Thymus (tissue), 11 donors: ENCODE data around the gene PSAPL1. TPM values are rescaled to one million over a fixed set of nuclear protein-coding genes. Genes with fewer than 3 reads are reported as not detected.

ENCODE experiments used
- DNase-seq, 9 donors: peaks; one replicate each; pipeline ENCODE4 v3.0.0-alpha.2; 2013; ENCODE audit warnings: low spot score in 9 of 9, low read depth in 6 of 9, missing footprints in 1 of 9
- H3K27ac ChIP-seq, 2 donors: one replicate each; pipeline ENCODE4 v1.5.1; 2013; ENCODE audit warnings: control low read depth in 1 of 2, low read depth in 1 of 2, low read length in 1 of 2, mild to moderate bottlenecking in 1 of 2, moderate library complexity in 1 of 2
- H3K27me3 ChIP-seq, 2 donors: one replicate each; pipeline ENCODE4 v1.5.1; 2013; ENCODE audit warnings: low read length in 1 of 2; ENCODE audit not compliant: control insufficient read depth in 2 of 2, insufficient read depth in 1 of 2
- H3K36me3 ChIP-seq, 2 donors: one replicate each; pipeline ENCODE4 v1.5.1; 2013; ENCODE audit warnings: low read length in 1 of 2, mild to moderate bottlenecking in 1 of 2, moderate library complexity in 1 of 2; ENCODE audit not compliant: control insufficient read depth in 2 of 2, insufficient read depth in 2 of 2
- H3K4me1 ChIP-seq, 2 donors: one replicate each; pipeline ENCODE4 v1.5.1; 2013; ENCODE audit warnings: low read length in 2 of 2; ENCODE audit not compliant: control insufficient read depth in 2 of 2, insufficient read depth in 2 of 2
- H3K4me3 ChIP-seq, 2 donors: one replicate each; pipeline ENCODE4 v1.5.1; 2013; ENCODE audit warnings: low read length in 2 of 2, control low read depth in 1 of 2, mild to moderate bottlenecking in 1 of 2
- H3K9me3 ChIP-seq, 2 donors: one replicate each; pipeline ENCODE4 v1.5.1; 2013; ENCODE audit warnings: low read length in 1 of 2, mild to moderate bottlenecking in 1 of 2; ENCODE audit not compliant: control insufficient read depth in 2 of 2, insufficient read depth in 1 of 2
- WGBS: extraction: QIAGEN DNeasy Blood & Tissue Kit; methylation state at CpG from one replicate; pipeline ENCODE4 v1.1.7; 2013; 5-methylcytosine and 5-hydroxymethylcytosine counted together
- polyA plus RNA-seq: library from polyadenylated mRNA; stranded (reverse); fragments of 200-250 nt; gene quantifications from one replicate; pipeline ENCODE4 v1.2.3, GENCODE V29; 2013
- total RNA-seq: library from RNA; stranded (reverse); fragments of 120-200 nt; gene quantifications from one replicate; pipeline ENCODE4 v1.2.4, GENCODE V29; 2013
- donor health status: healthy.

The PSAPL1 gene
- total and polyA plus RNA-seq, 2 donors = 0.09 to 0.64 TPM

DNA sequence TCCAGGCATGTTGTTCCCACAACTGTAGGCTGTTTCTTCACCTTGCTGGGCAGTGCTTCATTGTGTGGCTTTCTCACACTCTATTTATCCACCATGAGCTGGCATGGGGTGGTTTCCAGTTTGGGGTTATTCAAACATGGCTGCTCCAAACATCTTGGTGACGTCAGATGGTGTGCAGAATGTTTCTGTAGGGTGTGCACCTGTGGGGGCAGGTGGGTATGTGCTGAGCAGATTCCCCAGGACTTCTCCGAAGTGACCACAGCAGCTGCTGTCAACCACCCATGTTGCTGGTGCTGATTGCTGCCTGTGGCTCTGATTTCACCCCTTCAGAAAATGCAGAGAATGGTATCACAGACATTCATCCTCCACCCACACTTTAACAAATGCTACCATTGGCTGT is 5.0 kb upstream of the PSAPL1 start:
- DNase-seq = no peak
- no peak overlapping the region for H3K27ac ChIP-seq
- WGBS = 89% methylated on average over 2 of the region's 2 CpGs
- no peaks in the 10 kb centered on the region for H3K27me3 ChIP-seq
- H3K4me3 ChIP-seq = no peak overlapping the region
- no peaks in the 10 kb centered on the region for H3K4me1 ChIP-seq
- no peaks in the 10 kb centered on the region for H3K9me3 ChIP-seq
- no peaks in the 10 kb centered on the region for H3K36me3 ChIP-seq

DNA sequence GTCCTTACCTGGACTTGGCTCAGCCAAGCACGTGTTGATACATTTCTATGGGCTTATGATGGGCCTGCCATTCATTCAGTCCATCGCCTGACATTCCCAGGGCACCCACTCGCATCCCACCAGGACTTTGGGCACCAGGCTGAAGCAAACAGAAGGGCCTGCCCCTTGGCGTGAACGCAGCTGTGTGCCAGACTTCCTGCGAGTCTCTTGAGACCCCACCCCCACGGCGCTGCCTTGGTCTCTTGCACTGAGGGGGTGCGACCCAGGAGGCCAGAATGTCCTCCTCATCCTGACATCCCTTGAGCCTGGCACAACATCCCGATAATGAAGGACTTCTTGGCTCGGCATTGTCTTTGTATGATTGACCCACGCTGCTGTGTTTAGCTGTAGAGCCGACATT is 1.5 kb upstream of the PSAPL1 start:
- Histone ChIP-seq H3K4me1 (no peaks in the 10 kb centered on the region), H3K27me3 (no peaks in the 10 kb centered on the region), H3K4me3 (no peak overlapping the region), H3K9me3 (no peaks in the 10 kb centered on the region), H3K27ac (no peak overlapping the region), H3K36me3 (no peaks in the 10 kb centered on the region)
- DNase-seq = no peak
- WGBS = 87% methylated on average over 13 of the region's 13 CpGs

DNA sequence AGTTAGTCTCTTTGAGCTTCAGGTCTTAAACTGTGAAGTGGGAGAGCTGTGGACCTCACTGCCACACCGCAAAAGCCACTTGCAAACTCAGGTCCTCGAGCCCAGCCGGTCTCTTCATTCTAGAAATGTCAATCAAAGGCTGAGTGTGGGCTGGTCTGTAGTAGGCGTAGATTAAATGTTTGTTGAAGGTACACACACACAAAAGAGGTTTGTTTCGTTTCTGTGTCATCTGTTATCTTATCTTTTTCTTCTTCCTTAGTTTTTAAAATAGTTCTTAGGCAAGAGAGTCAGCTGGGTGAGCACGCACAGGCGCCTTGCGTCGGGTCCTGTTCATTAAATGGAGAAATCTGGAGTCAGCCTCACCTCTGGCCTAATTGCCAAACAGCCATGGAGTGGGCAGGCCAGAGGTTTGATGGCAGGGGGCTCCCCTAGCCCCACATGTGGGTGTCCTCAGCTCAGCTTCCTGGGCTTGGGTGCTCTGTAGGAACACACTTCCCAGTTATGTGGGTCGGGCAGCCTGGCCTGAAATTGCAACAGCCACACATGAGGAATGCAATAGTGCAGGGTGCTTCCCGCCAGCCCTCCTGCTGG is 836 bp upstream of the PSAPL1 start:
- Histone ChIP-seq H3K4me1 (no peaks in the 10 kb centered on the region), H3K36me3 (no peaks in the 10 kb centered on the region), H3K4me3 (no peak overlapping the region), H3K9me3 (no peaks in the 10 kb centered on the region), H3K27me3 (no peaks in the 10 kb centered on the region), H3K27ac (no peak overlapping the region)
- DNase-seq = no peak
- 82% methylated on average over 11 of the region's 11 CpGs for WGBS

DNA sequence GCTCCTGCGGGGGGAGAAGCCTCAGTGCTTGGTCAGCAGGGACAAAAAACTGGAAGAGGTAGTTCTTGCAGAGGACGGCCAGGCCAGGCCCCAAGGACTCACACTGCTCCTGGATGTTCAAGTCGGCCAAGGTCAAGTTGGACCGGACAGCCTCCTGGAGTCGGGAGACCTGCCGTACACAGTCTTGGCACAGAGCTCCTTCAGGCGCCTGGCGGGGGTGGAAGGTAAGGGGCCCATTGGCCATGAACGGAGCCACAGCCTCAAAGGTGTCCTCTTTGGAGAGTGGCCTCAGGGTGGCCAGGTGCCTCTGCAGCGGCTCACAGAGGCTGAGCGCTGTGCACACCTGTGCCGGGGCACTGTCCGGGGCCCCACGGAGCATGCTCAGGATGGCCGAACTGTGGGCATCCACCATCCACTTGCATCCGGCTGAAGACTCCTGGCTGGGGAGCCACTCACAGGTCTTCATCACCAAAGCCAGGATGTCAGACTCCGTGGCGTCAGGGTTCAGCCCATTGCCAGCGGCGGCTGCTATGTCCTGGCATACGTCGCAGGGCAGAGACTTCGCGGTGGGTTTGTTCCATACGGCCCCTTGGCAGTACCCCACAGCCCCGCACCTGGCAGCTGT is 477 bp downstream of the PSAPL1 start:
- WGBS = 90% methylated on average over 26 of the region's 26 CpGs
- DNase-seq = no peak
- no peaks in the 10 kb centered on the region for H3K27me3 ChIP-seq
- no peaks in the 10 kb centered on the region for H3K4me1 ChIP-seq
- H3K9me3 ChIP-seq = no peaks in the 10 kb centered on the region
- H3K36me3 ChIP-seq = no peaks in the 10 kb centered on the region
- no peak overlapping the region for H3K4me3 ChIP-seq
- no peak overlapping the region for H3K27ac ChIP-seq

DNA sequence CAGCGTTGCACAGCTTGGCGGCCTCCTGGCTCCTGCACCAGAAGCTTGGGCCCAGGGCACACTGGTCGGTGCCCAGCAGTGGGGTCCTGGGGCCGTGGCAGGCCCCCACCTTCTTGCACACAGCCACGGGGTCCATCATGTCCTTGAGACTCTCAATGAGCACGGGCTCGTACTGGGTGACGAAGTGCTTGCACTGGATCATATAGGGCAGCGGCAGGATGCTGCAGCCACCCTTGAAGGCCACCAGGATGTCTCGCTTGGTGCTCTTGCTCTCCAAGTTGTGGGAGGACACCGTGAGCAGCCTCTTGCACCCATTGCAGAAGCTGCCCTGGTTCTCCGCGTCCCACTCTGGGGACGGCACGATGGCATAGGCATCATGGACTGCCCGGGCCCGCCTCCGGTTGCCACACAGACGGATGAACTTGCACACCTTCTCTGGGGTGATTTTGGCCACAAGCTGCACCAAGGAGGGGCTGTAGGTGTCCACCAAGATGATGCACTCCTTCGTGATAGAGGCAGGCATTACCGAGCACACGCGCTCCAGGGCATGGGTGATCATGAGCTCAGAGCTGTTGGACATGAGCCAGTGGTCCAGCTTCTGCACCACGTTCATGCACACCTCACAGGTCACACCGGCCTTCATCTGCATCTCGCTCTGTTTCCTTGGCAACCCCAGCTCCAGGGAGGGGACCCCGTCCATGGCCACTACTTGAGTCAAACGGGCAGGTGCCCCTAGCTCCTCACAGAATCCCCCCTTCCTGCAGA is 1.2 kb downstream of the PSAPL1 start:
- Histone ChIP-seq H3K9me3 (no peaks in the 10 kb centered on the region), H3K36me3 (no peaks in the 10 kb centered on the region), H3K27me3 (no peaks in the 10 kb centered on the region), H3K4me1 (no peaks in the 10 kb centered on the region), H3K4me3 (no peak overlapping the region), H3K27ac (no peak overlapping the region)
- WGBS = 92% methylated on average over 28 of the region's 28 CpGs
- no peak for DNase-seq

DNA sequence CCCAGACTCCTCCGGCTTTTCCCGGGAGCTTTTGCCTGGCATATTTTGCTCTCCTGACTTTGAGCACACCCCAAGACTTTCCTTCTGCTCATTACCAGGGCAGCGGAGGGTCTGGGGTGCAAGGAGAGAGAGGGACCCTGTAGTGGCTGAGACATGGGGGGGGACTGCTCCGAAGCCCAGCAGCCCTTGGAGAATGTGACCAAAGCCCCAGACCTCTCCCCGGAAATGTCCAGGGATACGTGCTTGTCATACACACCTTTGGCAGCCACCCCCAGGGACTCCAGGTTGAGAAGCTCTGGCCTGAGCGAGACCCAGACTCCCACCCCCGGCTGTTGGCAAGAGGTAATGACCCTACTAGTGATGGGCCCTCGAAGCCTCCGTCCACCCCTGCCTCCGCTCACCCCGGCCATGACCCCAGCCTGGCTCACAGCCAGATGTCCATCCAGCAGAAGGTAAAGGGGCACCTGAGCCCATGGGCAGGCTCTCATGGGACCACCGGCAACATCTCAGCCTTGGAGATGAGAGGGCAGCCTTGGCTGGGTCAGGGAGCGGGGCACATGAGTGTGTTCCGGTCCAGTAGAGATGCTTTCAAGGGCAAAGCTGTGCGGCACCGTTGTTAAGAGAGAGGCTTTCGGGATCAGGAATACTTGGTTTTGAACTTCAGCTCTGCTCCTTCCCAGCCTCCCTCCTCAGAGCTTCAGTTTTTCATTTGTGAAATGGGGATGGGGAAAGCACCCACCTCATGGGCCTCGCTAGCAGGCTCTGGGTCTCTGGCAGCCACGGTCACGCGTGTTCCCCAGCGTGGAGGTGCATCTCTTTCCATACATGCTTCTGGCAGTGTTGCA is 2.0 kb downstream of the PSAPL1 start:
- Histone ChIP-seq H3K9me3 (no peaks in the 10 kb centered on the region), H3K27ac (no peak overlapping the region), H3K4me3 (no peak overlapping the region), H3K36me3 (no peaks in the 10 kb centered on the region), H3K4me1 (no peaks in the 10 kb centered on the region), H3K27me3 (no peaks in the 10 kb centered on the region)
- DNase-seq = no peak
- 94% methylated on average over 23 of the region's 23 CpGs for WGBS

DNA sequence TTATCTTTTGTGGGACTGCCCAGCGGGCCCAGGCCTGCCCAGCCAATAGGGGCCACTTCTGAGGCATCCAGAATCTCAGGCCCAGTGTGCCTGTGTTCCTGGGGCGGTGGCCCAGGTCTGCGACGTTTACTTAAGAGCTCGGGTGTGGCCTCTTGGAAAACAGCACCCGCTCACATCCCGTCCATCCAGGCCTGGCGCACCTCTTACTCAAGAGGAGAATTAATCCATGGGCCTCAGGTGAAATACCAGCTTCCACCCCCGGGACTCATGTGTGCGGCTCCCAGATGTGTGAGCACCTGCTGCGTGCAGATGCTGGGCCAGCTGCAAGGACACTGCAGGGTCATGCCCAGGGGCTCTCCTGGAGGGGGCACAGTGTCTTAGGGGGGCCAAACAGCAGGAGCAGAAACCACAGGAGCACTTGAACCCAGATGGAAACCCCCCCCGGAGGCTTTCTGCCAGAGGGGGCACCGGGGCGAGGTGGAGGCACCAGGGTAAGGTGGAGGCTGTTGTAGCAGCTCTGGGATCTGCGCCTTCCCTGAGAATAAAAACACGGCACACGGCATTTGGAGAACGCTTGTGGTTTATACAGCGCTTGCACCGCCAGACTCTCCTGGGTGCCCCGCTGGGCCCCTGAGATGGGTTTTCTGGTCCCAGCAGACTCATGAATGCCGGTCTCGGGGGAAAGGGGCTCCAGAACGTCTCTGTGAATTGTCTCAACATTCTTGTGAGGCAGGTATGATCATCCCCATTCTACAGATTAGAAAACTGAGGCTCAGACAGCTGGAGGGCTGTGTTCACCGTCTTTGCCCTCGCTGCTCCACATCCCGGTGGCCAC is 2.8 kb downstream of the PSAPL1 start:
- 92% methylated on average over 27 of the region's 27 CpGs for WGBS
- H3K27ac ChIP-seq = no peak overlapping the region
- no peaks in the 10 kb centered on the region for H3K36me3 ChIP-seq
- H3K9me3 ChIP-seq = no peaks in the 10 kb centered on the region
- no peak overlapping the region for H3K4me3 ChIP-seq
- no peaks in the 10 kb centered on the region for H3K27me3 ChIP-seq
- H3K4me1 ChIP-seq = no peaks in the 10 kb centered on the region
- DNase-seq = no peak

DNA sequence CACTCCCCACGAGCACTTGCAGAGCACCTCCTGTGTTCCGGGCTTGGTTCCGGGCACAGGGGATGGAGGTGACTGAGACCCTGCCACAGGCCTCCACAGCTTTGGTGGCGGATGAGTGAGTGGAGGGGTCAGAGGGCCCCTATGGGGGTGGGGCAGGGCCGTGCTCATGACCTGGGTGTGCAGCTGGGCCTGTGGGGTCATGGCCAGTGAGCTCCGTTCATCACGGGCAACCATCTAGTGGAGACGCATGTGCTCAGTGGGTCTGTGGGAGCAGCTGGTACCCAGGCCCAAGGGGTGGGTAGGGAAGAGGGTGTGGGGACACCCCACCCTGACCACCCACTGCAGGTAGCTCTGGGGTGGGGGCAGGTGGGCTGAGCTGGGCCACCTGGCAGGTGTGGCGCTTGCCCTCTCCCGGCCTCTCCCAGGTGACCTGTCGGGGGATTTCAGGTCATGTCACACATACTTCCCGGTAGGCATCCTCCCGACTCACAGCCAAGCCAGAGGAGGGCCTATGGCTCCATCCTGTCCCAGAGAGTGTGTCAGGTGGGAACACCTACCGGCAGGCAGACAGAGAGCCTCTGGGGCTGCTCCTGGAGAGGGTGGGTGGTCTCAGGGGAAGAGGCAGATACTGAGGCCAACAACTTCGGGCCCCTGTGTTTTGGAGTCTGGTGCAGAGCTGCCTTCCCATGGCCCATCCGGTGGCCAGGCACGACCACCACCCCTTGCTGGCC is 3.6 kb downstream of the PSAPL1 start:
- no peak for DNase-seq
- 85% methylated on average over 17 of the region's 17 CpGs for WGBS
- no peak overlapping the region for H3K27ac ChIP-seq
- H3K4me3 ChIP-seq = no peak overlapping the region
- no peaks in the 10 kb centered on the region for H3K4me1 ChIP-seq
- H3K36me3 ChIP-seq = no peaks in the 10 kb centered on the region
- H3K9me3 ChIP-seq = no peaks in the 10 kb centered on the region
- H3K27me3 ChIP-seq = no peaks in the 10 kb centered on the region
